Measurements from ENCODE around the gene CTF1. TPM values are rescaled to one million over a fixed set of nuclear protein-coding genes. Genes with fewer than 3 reads are reported as not detected.

CTF1 gene
- total and polyA plus RNA-seq, 9 donors: 7.0 to 22.4 (median 14.4) TPM

DNA sequence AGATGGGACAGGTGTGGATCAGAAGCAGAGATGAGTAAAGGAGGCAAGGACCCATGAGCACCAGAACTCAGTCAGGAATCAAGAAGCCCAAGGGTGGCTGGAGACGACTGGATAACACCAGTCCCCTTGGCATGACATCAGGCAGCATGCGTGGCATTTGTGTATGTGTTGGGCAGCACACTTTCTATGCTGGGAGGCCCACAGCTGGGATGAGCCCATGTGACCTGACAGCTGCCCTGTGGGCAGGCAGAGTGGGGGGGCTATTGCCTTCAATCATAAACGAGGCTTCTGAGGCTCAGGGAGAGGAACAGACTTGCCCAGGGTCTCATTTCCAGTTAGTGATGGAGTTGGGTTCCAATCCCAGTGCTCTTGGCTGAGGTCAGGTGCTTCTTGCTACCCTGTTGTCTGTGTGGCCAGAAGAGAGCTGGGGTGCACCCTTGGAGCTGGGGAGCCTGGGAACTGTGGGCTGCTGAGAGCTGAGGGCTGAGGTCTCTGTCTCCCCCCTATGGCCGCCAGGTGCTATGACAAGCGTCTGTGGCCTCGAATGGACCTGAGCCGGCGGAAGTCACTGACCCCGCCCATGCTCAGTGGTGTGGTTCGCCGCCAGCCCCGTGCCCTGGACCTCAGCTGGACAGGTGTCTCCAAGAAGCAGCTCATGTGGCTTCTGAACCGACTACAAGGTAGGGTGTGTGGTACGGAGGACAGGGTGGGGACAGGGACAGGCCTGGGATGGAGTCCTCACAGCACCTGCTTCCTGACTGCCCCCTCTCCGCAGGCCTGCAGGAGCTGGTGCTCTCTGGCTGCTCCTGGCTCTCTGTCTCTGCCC, 45.4 kb downstream of the CTF1 start:
- H3K36me3 ChIP-seq: no peaks in the 10 kb centered on the region
- H3K9me3 ChIP-seq: no peaks in the 10 kb centered on the region
- intact Hi-C loops (cut with DNase I): no loop called here
- TF ChIP-seq, protein P1, sequence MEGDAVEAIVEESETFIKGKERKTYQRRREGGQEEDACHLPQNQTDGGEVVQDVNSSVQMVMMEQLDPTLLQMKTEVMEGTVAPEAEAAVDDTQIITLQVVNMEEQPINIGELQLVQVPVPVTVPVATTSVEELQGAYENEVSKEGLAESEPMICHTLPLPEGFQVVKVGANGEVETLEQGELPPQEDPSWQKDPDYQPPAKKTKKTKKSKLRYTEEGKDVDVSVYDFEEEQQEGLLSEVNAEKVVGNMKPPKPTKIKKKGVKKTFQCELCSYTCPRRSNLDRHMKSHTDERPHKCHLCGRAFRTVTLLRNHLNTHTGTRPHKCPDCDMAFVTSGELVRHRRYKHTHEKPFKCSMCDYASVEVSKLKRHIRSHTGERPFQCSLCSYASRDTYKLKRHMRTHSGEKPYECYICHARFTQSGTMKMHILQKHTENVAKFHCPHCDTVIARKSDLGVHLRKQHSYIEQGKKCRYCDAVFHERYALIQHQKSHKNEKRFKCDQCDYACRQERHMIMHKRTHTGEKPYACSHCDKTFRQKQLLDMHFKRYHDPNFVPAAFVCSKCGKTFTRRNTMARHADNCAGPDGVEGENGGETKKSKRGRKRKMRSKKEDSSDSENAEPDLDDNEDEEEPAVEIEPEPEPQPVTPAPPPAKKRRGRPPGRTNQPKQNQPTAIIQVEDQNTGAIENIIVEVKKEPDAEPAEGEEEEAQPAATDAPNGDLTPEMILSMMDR (IDR thresholded peaks at IDR 0.05): peak; percentile 49 to 55 (median 55)
- no peak for TF ChIP-seq POLR2A (IDR thresholded peaks at IDR 0.05)
- H3K4me1 ChIP-seq (ENCODE audit: insufficient read depth): no peaks in the 10 kb centered on the region
- DNase-seq: peak; percentile 58 to 77 (median 67)
- 25 to 31% (median 27%) methylated on average over 12 to 15 of the region's 15 CpGs for WGBS, 3 donors
- H3K27ac ChIP-seq: no peak overlapping the region
- H3K4me3 ChIP-seq: no peak overlapping the region
- no peaks in the 10 kb centered on the region for H3K27me3 ChIP-seq

DNA sequence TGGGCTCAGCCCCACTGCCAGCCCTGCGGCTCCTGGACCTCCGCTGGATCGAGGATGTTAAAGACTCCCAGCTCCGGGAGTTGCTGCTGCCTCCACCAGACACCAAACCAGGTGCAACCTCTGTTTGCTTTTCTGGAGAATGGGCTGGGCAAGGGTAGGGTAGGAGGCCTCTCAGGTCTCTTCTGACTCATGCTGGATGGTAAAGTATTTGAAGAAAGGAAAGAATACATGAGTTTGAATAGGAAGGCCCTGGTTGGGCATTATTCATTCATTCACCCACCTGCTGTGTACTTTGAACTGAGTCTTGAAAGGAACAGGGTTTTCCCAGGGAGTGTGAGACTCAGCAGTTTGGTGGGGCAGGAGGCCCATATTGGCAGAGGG, 46.0 kb downstream of the CTF1 start:
- H3K36me3 ChIP-seq: no peaks in the 10 kb centered on the region
- no peak for DNase-seq
- H3K27ac ChIP-seq: no peak overlapping the region
- TF ChIP-seq POLR2A (IDR thresholded peaks at IDR 0.05): no peak
- TF ChIP-seq EP300 (IDR thresholded peaks at IDR 0.05): no peak
- TF ChIP-seq, protein P1 (IDR thresholded peaks at IDR 0.05): no peak
- H3K4me1 ChIP-seq (ENCODE audit: insufficient read depth): no peaks in the 10 kb centered on the region
- no peaks in the 10 kb centered on the region for H3K9me3 ChIP-seq
- no peaks in the 10 kb centered on the region for H3K27me3 ChIP-seq
- 80 to 81% (median 80%) methylated on average over 4 of the region's 4 CpGs for WGBS, 3 donors
- no peak overlapping the region for H3K4me3 ChIP-seq
- intact Hi-C loops (cut with DNase I): no loop called here

DNA sequence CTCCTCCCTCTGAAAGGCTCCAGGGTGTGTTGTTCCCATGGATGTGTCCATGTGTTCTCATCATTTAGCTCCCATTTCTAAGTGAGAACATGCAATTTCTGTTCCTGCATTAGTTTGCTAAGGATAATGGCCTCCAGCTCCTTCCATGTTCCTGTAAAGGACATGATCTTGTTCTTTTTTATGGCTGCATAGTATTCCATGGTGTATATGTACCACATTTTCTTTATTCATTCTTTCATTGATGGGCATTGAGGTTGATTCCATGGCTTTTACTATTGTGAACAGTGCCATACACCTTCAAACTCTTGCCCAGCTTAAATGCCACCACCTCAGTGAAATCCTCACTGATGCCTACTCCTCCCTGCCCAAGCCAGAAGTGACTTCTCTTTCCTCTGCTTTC, 47.9 kb downstream of the CTF1 start:
- no peak for TF ChIP-seq EP300 (IDR thresholded peaks at IDR 0.05)
- TF ChIP-seq POLR2A (IDR thresholded peaks at IDR 0.05): no peak
- TF ChIP-seq, protein P1 (IDR thresholded peaks at IDR 0.05): no peak
- Histone ChIP-seq H3K36me3 (no peaks in the 10 kb centered on the region), H3K27ac (no peak overlapping the region), H3K4me1 (ENCODE audit: insufficient read depth) (no peaks in the 10 kb centered on the region), H3K4me3 (no peak overlapping the region), H3K9me3 (no peaks in the 10 kb centered on the region), H3K27me3 (no peaks in the 10 kb centered on the region)
- no peak for DNase-seq
- intact Hi-C loops (cut with DNase I): no loop called here

DNA sequence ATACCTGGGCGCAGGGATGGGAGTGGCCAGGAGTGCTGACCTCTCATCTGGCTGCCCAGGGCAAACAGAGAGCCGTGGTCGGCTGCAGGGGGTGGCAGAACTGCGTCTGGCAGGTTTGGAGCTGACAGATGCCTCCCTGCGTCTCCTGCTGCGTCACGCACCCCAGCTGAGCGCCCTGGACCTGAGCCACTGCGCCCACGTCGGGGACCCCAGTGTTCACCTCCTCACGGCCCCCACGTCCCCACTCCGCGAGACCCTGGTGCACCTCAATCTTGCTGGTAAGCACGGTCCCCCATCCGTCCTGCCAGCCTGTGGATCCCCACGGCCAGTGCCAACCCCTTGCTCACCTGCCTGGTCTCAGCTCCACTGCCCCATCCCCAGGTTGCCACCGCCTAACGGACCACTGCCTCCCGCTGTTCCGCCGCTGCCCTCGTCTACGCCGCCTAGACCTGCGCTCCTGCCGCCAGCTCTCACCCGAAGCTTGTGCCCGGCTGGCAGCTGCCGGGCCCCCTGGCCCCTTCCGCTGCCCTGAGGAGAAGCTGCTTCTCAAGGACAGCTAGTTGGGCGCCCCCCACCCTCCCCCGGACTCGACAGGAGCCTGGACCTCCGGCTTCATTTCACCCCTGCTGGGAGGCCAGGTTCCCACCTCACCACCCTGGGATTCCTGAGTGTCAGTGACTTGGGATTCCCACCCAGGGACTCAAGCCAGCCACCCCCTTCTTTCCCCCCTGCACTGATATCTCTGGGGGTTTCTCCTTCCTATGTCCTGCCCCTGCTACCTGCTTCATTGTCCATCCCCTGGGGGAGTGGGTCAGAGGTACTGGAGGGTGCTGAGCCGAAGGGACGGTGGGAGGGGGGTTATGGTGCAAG, 50.5 kb downstream of the CTF1 start:
- intact Hi-C loops (cut with DNase I): no loop called here
- Histone ChIP-seq H3K9me3 (no peaks in the 10 kb centered on the region), H3K27ac (no peak overlapping the region), H3K36me3 (no peaks in the 10 kb centered on the region), H3K27me3 (no peaks in the 10 kb centered on the region), H3K4me1 (ENCODE audit: insufficient read depth) (peaks cover 8% of the 10 kb centered on the region), H3K4me3 (no peak overlapping the region)
- TF ChIP-seq POLR2A (IDR thresholded peaks at IDR 0.05) (no peak), EP300 (IDR thresholded peaks at IDR 0.05) (no peak)
- TF ChIP-seq, protein P1 (IDR thresholded peaks at IDR 0.05): no peak
- peak; percentile 45 to 65 (median 60) for DNase-seq
- 79 to 85% (median 83%) methylated on average over 38 of the region's 38 CpGs for whole genome bisulfite sequencing, 3 donors
